MV-4-11 (cell line): ENCODE results near the gene LGALS1.
"Not testable (repeated sequence)": the region's sequence is repeated elsewhere in the genome, so short reads cannot be mapped to it uniquely, and the experiment has no call there.

Source experiments
- DNase-seq: peaks from one replicate; lab custom pipeline; 2025; lab: John Stamatoyannopoulos, UW

Gene LGALS1

GRCh38 chr22:37639070-37639760 is 36.2 kb upstream of the LGALS1 start, which contains the start of gene SH3BP1:
TSS of gene SH3BP1 (plus strand) at chr22:37639669. CDS start at chr22:37639788, 119 bp downstream.
- no peak for DNase-seq

- DNase-seq = peak; percentile 31
Measured at GRCh38 chr22:37639771-37640590, 35.5 kb upstream of the LGALS1 start.

DNA sequence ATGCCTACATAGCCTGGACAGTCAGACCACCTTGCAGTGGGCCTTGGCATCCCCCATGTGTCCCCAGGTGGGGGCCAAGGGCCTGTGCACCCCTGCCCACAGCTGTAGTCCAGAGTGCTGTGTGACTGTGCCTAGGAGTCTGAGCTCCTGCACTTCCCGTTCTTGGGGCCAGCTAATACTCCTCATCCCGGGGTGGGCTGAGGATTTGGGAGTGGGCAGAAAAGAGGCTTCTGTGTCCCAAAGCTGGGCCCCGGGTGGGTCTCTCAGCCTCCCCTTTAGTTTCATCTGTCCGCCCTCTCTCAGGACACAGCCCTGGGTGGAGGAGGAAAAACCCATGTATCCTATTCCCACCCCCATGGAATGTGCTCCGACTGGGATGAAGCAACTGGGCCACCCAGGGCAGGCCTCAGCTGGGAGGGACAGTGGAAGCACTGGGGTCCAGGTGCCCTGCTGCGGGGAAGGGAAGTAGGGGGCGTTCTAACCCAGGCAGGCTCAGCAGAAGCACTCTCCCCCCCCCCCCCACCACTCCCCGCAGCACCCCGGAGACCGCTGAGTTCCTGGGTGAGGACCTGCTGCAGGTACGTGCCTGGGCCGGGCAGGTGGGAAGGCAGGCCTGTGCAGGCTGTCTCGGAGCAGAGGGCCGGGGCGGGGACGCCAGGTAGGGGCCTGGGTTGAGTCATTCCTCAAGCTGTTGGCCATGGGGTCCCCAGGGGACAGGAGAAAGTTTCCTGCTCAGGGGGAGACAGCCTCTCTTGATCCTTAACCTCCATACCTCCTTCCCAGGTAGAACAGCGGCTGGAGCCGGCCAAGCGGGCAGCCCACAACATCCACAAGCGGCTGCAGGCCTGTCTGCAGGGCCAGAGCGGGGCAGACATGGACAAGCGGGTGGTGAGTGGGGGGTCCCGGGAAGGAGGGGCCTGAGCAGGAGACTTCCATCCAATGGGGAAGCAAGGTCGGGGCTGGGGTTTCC is 34.6 kb upstream of the LGALS1 start:
- no peak for DNase-seq

- DNase-seq = no peak
Measured at GRCh38 chr22:37641561-37641949, 33.9 kb upstream of the LGALS1 start.

DNA sequence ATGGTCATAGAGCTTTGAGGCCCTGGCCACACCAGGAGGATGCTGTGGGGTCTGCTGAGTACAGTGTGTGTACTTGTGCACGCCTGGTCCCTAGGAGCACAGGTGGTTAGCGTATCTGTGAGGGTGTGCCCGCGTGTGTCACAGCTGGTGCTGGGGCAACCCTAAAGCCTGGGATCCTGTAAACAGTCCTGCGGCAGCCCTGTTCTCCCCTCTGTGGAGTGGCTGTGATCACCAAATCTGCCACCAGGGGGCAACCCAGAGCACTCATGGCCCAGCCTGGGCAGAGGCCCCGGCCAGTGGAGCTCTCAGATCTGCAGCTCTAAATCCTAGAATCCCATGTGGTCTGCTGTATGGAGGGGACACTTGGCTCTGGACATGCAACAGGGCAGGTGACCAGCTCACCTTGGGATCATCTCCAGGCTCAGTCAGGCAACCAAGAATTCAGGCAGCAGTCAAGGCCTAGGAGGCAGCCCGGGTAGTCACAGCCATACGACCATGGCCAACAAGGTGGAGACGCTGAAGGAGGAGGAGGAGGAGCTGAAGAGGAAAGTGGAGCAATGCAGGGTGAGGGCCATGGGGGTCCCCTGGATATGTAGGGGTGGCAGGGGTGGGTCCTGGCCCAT is 32.1 kb upstream of the LGALS1 start:
- DNase-seq = peak; percentile 65

DNA sequence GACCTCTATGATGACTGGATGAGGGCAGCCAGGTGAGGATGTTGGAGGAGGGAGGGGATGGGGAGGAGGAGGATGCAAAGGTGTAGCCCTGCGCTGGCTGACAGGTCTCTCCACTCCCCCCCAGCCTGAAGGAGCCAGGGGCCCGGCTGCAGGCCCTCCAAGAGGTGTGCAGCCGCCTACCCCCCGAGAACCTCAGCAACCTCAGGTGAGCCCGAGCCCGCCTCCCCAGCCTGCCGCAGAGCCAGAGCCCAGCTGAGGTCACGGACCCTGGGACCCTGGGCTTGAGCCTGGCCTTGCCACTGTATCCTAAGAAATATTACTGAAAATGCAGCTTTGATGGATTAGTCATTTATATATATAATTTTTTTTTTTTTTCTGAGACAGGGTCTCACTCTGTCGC is 28.1 kb upstream of the LGALS1 start:
- no peak for DNase-seq

DNA sequence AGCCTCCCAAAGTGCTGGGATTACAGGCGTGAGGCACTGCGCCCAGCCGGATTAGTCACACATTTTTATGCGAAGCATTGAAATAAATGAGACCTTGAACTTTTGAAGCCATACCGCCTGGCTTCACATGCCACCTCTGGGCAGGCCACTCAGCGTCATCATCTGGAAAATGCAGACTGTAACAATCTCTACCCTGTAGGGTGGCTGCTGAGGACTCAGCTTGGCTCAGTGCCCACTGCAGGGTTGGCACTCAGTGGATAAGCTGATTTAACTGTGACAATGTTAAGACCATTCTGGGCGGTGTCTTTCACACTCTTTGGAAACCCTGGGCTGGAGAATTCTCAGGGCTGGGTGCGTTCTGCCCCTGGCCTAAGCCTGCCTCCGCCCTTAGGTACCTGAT is 27.5 kb upstream of the LGALS1 start:
- no peak for DNase-seq

DNA sequence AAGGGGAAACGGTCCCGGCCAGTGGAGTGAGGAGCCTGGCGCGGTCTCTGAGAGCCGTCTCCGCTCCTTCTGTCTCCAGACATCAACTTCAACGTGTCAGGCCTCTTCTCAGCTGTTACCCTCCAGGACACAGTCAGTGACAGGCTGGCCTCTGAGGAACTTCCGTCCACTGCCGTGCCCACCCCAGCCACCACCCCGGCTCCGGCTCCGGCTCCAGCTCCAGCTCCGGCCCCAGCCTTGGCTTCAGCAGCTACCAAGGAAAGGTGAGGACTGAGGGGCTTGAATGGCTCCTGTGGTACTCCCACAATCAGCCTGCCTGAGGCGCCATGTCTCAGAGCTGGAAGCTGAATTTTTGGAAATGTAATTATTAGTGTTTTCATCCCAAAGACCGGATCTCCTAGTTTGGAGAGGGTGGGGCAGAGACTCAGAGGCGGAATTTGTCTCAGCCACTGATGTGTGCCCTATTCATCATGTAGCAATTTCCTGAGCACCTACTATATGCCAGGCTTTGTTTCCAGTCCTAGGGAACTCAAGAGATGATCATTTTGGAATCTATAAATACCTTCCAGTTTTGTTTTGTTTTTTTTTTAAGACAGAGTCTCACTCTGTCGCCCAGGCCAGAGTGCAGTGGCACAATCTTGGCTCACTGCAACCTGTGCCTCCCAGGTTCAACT is 24.8 kb upstream of the LGALS1 start:
- DNase-seq = no peak

DNA sequence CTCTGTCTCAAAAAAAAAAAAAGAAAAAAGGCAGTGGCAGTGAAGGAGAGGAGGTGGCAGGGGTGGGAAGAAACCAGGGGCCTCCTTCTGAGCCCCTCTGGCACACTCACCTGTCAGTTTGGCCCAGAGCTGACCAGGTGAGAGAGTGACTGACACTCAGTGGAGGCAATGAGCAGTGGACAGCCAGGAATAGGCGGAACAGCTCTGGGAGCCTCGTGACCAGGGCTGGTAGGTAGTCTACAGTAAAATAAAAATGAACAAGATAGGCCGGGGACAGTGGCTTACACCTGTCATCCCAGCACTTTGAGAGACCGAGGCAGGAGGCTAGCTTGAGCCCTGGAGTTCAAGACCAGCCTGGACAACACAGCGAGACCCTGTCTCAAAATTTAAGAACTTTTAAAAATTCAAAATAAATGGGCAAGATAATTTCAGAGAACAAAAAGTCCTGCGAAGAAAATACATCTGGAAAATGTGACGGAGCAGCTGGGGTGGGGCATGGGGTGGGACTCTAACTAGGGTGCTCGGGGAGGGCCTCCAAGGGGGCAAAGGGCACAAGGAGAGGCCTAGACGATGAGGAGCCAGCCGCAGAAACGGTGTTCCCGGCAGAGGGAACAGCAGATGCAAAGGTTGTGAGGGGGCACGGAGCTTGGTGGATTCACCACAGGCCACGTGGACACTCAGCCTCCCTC is 20.7 kb upstream of the LGALS1 start:
- DNase-seq = no peak

- no peak for DNase-seq
Measured at GRCh38 chr22:37655252-37655563, 20.2 kb upstream of the LGALS1 start.

GRCh38 chr22:37656583-37656982 is 18.9 kb upstream of the LGALS1 start:
- DNase-seq = not testable (repeated sequence)

- DNase-seq = peak; percentile 44
Measured at GRCh38 chr22:37657590-37658132, 17.8 kb upstream of the LGALS1 start.

DNA sequence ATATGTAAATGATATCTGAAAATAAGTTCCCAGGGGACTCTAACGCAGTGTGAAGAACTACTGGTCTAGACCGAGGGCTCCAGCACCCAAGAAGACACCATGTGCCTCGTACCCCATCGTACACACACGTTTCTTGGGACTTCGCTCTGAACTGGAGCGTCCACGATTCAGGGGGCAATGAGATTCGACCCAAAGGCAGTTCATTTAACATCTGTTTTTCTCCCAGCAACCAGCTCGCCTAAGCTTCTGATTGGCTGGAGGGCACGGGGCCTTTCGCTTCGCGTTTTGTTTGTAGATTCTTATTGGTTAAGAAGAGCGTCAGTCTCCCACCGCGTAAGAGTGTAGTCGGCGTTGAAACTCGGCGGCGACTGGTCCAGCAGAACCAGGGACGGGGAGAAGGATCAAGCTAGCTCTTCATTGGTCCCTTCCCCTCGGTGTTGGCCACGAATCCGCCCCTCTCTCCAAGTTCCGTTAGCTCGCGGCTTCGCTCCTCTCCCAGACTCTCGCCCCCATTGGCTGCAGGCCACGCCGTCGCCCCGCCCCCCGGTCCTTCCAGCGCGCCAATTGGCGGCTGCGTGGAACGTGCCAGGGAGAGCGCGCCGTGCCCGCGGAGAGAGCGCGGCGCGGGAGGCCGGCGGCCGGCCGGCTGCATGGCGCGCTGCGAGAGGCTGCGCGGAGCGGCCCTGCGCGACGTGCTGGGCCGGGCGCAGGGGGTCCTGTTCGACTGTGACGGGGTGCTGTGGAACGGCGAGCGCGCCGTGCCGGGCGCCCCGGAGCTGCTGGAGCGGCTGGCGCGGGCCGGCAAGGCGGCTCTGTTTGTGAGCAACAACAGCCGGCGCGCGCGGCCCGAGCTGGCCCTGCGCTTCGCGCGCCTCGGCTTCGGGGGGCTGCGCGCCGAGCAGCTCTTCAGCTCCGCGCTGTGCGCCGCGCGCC is 17.0 kb upstream of the LGALS1 start, which contains the start of gene PDXP:
Gene PDXP (plus strand): TSS at position 591 of the 933 bp plus-strand sequence. CDS start 60 bp downstream, at position 651.
- peak; percentile 100 for DNase-seq

- DNase-seq = peak; percentile 22
Measured at GRCh38 chr22:37659066-37659896, 16.2 kb upstream of the LGALS1 start.

DNA sequence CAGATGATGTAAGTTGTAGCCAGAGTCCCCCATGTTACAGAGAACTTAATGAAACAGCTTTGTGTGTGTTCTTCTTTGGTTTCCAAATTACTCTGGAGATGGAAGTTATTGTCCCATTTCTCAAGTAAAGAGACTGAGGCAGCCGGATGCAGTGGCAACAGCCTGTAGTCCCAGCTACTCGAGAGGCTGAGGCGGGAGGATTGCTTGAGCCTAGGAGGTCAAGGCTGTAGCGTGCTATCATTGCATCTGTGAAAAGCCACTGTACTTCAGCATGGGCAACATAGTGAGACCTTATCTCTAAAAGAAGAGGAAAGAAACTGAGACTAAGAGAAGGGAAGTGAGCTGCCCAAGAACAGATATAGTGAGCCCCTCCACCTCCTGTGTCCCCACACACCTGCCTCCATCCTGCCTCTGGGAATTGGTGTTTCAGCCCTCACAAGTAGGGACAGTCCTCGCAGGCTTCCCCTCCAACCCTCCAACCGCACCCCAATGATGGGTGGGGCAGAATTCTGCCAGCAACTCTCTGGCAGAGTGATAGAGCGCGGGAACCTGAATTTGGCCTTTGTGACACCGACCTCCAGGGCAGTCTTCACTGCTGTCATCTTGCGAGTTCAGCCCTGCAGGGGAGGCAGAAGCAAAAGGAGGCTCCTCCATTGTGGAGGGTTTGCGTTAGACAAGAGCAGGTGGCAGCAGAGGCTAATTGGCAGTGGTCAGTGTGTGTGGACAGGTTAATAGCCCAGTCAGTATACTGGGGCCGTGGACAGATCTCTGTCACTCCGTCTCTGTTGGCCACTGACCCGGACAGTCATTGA is 15.3 kb upstream of the LGALS1 start:
- no peak for DNase-seq

DNA sequence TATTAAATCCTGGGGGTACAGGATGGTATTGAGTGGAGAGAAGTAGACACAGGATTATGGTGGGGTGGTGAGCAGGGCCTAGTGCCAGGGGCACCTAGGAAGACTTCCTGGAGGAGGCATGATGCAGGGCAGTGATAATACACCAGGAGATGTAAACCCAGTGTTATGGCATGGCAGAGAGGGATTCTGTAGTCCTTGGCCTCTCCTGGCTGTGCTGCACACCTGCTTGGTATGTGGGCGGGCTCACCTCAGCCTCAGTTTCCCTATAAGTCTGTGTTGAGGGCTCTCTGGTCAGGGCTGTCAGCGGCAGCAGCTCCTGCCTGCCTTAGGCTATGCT is 14.8 kb upstream of the LGALS1 start:
- no peak for DNase-seq

DNA sequence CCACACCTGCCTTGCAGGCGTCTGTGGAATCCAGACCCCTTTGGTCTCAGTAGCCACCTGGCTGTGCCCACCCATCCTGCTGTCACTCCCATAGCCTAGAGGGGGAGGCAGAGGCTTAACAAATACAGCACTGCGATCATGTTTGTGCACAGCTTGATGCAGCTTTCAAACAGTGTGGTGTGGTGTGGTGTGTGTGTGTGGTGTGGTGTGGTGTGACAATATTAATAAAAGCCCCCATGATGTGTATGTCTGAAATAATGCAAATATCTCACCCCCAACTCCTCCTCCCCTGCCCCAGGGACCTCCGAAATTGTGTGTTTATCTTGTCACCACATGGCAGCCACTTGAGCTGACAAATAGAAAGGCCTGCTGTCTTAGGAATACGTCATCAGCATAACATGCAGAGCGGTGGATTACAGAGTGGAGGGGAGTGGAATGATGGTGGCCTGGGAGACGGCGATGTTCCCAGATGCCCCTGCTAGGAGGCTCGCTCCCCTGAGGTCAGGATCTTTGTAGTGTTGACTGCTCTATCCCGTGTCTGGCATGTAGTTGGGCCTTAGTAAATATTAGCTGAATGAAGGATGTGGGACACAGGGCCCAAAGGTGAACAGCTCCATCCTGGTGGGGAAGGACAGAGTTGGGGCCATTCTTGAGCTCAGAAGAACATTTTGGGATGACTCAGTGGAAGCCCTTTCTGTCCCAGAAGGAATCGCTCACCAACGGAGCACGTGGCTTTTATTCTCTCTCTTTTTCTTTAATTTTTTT is 14.1 kb upstream of the LGALS1 start:
- peak; percentile 36 for DNase-seq
